SH-SY5Y (cell line): ENCODE results near the gene CHRM2.
A peak's percentile ranks its signal among the peaks of the same experiment; 100 is the strongest.

ENCODE experiments used
- GATA2 ChIP-seq: IDR thresholded peaks from 2 replicates; pipeline ENCODE4 v1.6.1; 2011; ENCODE audit warnings: mild to moderate bottlenecking, low read depth, low read length
- GATA3 ChIP-seq: IDR thresholded peaks from 2 replicates; pipeline ENCODE4 v1.6.1; 2011; ENCODE audit warnings: low read depth, mild to moderate bottlenecking, low read length, moderate library complexity

Gene CHRM2

DNA sequence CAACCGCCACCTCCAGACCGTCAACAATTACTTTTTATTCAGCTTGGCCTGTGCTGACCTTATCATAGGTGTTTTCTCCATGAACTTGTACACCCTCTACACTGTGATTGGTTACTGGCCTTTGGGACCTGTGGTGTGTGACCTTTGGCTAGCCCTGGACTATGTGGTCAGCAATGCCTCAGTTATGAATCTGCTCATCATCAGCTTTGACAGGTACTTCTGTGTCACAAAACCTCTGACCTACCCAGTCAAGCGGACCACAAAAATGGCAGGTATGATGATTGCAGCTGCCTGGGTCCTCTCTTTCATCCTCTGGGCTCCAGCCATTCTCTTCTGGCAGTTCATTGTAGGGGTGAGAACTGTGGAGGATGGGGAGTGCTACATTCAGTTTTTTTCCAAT is 146.6 kb downstream of the CHRM2 start:
- no peak for TF ChIP-seq GATA3
- no peak for TF ChIP-seq GATA2

DNA sequence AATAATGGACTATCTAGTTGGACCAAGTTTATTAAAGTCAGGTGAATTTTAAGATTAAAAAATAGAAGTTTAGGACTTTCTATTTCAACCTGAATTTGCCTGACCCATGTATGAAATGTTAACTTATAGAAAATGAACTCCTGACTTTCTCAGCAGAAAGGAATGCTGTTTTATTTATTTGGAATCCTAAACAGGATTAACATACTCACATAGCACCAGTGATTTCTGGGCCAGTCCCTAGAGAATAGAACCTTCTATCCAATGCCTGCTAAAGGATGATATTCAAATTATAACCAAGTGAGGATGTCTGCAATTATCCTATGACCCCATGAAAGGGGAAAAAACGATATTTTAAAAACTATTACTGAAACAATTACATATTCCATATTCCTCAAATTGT is 148.8 kb downstream of the CHRM2 start:
- no peak for TF ChIP-seq GATA3
- no peak for TF ChIP-seq GATA2

DNA sequence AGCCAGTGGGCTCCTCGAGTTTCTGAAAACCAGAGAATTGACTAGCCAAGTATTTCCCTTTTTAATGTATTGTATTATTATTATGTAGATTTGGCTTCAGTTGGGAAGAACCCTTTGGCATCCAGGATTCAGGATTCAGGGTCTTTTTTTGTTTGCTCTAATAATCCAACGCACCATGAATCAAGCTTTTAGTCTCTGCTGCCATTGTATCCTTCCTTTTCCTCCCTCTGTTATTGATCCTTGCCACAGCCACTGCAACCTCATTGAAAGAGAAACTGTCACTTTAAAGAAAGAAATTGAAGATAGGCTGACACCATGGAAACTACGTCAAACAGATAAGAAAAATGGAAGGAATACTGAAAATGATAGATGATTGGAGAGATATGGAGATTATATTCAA is 150.0 kb downstream of the CHRM2 start:
- TF ChIP-seq GATA3 = no peak
- TF ChIP-seq GATA2 = no peak

DNA sequence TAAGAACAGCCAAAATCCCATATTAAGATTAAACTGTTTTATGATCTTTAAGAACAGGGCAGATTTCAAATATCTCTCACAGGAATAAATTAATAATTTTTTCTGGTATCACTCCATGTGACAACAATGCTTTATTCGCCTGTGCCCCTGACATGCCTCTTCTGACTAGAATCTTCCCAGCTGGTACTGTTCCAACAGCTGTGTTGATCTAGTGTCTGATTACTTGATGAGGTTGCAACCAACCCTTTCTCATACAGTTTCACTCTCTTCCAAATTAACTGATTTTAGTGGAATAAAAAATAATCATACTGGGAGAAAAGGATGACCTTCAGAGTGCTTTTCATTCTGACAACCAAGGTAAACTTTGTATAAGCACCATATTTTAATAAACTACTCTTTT is 151.9 kb downstream of the CHRM2 start:
- TF ChIP-seq GATA2 = no peak; the same call in 1 of the 2 replicates
- no peak for TF ChIP-seq GATA3

DNA sequence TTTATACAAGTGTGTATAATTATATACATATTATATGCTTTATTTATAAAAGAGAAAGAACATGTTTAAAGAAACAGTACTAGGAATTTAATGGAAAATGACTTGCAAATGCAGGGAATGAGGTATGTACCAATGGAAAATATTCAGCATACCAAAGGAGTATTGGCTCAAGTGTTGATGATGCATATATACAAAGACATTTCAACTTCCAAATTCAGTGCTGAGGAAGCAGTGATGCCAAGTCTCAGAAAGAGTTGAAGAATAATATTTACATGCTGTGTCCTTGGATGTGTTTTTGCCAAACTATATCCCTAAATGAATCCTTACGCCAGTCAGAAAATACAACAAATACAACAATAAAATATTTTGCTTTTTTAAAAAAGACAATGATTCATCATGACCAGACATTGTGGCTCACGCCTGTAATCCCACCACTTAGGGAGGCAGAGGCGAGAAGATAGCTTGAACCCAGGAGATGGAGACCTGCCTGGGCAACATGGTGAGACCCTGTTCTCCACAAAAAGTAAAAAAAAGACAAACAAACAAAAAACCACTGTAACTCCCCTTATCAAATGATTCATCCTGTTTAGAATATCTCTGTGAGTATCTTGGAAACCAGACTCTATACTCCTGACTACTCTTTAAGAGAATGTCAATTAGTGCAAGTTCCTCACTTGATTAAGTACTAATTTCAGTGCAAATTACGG is 157.2 kb downstream of the CHRM2 start:
- no peak for TF ChIP-seq GATA3

DNA sequence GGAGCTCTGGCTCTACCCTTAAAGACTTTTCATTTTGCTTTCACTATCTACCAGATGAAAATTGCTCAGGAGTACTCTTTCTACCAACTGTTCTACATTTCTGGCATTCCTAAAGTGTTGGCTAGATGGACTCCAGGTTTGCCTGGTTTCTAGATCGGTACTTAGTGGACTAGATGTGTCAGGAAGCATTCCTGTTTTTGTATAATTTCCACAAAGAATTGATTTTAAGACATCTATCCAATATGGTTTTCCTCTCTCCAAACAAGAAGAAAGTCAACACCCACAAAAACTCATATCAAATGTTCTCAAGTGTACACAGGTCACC is 157.7 kb downstream of the CHRM2 start:
- no peak for TF ChIP-seq GATA2
- no peak for TF ChIP-seq GATA3

DNA sequence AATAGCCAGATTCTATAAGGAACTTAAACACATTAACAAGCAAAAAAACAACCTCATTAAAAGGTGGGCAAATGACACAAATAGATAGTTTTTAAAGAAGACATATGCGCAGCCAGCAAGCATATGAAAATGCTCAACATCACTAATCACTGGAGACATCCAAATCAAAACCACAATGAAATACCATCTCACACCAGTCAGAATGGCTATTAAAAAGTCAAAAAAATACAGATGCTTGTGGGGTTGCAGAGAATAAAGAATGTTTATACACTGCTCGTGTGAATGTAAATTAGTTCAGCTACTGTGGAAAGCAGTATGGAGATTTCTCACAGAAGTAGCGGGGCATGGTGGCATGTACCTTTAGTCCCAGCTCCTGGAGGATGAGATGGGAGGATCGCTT is 164.0 kb downstream of the CHRM2 start:
- TF ChIP-seq GATA2 = no peak
- TF ChIP-seq GATA3 = no peak

DNA sequence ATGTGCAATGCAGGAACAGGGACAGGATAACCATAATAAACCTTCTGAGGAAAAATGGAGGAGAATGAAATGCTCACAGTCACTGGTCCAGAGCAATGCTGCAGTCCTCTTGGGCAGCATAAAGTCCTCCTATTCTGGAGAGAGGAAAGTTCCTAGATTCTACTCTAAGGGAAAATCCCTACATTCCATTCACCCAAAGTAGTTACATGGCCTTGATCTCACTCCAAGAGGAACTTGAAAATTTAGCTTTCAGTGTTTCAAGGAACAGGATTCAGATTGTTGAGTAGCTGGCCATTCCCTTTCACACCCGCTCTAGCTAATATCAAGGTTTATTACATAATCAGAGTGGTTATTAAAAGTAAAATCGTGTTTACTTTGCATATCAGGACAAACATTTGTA is 168.3 kb downstream of the CHRM2 start:
- TF ChIP-seq GATA2 = no peak
- no peak for TF ChIP-seq GATA3

DNA sequence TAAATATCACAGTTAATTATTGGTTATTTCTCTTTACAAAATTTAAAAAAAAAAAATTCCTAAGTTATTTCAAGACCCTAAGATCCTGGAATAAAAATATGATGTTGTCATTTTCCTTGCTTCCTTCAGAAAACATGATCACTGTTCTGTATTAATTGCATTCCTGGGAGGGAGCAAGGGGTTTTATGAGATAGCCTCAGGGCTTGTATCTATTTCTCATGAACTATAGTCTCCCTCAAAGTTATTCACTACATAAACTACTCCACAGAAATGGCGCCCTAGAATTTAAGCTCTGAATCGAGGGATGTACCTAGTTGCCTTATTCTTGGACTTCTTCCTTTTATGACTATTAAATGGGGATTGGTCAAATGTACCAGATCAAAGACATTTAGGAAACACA is 170.3 kb downstream of the CHRM2 start:
- TF ChIP-seq GATA2 (no peak), GATA3 (no peak)

DNA sequence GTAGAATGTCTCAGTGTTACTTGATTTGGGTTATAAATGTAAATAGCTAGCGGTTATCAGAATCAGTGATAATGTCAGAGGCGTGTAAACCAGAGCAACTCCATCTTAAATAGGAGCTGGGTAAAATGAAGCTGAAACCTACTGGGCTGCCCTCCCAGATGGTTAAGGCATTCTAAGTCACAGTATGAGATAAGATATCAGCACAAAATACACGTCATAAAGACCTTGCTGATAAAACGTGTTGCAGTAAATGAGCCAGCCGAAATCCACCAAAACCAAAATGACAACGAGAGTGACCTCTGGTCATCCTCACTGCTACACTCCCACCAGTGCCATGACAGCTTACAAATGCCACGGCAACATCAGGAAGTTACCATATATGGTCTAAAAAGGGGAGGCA is 172.3 kb downstream of the CHRM2 start:
- no peak for TF ChIP-seq GATA3
- no peak for TF ChIP-seq GATA2

DNA sequence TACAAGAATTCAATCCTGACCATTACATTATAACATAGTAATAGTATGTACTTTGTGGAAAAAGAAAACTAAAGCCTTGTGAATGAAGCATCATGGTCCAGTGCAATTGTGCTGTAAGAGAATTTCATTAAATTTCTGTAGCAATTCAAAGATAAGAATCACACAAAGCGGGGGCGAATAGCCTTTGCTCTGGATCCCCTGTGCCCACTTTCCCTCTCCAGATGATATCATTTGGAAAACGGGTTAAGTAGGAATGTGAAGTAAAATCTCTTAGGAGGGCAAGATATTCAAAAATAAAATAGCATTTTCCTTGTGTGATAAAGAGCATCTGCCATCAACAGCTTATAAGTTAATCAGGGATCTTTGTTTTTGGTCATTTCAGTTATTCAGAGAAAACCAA is 177.1 kb downstream of the CHRM2 start:
- TF ChIP-seq GATA3 (peak; percentile 63), GATA2 (peak; percentile 54; the same call in 1 of the 2 replicates)

DNA sequence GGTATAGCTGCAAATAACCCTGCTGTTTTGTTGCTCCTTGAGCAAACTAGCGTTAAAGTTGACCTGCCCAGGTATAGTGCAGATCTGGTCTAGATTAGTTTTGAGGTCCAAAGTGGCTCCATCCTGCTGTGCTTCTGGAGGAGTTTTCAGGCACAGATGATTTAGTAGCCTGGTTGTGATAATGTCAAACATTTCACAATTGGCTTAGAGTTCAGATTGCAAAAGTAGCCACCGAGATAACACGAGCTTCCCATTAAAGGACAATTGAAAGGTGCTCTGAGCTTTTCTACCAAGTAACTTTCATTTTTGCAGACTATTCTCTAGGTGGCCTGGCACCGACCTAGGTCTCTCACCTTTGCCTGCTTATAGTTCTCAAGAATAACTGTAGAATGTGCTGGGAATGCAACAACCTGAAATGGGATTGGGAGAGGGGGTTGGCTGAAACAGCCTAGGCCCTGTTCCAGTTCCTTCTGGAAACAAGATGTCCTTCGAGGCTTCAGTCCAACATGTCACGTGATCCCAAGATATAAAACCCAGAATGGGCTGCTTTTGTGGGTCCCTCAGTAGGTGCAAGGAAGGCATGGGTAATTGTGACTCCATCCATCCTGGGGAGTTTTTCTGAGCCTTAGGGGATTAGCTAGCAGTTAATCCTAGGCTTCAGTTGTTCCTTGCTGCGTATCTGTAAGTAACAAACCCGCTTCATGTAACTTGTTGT is 201.0 kb downstream of the CHRM2 start:
- TF ChIP-seq GATA2 (no peak), GATA3 (no peak)
